Measurements from ENCODE around the gene NEUROD4. TPM values are rescaled to one million over a fixed set of nuclear protein-coding genes. Genes with fewer than 3 reads are reported as not detected.

The NEUROD4 gene
- total RNA-seq, 6 donors from 2014 or later, result not detected

DNA sequence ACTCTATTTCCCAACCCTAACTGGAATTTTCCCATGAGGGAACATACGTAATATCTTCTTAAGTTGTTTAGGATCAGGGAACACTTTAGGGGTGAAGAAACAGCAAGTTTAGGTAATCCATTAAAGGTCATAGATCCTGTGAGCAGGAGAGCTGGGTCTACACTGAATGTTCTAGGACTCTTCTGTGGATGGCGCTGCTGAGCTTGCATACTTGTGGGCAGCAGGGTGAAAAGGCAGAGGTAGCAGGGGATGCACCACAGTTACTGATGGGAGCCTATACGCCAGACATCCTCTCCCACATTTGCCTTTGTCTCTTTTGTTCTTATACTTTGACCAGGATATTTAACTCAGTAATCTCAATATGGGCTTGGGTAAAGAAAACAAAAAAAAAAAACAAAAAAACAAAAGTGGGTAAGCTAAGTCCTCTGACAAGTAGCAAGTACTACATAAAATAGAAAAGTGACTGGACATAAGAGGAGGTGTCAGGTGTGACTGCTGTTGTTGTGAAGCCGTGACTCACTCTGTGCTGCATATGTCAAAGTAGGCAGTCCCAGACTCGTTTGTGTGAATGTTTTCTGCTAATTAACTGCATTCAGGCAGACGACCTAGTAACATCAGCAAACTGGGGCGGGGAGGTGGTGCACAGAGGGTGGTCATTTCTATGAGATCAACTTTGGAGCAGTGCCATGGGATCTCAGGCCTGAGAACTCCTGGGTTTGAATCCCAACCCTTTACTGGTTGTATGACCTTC, 31.6 kb downstream of the NEUROD4 start:
- no peaks in the 10 kb centered on the region for H3K36me3 ChIP-seq
- TF ChIP-seq EP300 (IDR thresholded peaks at IDR 0.05), result no peak
- TF ChIP-seq POLR2AphosphoS5 (IDR thresholded peaks at IDR 0.05), result no peak
- TF ChIP-seq, protein P1, sequence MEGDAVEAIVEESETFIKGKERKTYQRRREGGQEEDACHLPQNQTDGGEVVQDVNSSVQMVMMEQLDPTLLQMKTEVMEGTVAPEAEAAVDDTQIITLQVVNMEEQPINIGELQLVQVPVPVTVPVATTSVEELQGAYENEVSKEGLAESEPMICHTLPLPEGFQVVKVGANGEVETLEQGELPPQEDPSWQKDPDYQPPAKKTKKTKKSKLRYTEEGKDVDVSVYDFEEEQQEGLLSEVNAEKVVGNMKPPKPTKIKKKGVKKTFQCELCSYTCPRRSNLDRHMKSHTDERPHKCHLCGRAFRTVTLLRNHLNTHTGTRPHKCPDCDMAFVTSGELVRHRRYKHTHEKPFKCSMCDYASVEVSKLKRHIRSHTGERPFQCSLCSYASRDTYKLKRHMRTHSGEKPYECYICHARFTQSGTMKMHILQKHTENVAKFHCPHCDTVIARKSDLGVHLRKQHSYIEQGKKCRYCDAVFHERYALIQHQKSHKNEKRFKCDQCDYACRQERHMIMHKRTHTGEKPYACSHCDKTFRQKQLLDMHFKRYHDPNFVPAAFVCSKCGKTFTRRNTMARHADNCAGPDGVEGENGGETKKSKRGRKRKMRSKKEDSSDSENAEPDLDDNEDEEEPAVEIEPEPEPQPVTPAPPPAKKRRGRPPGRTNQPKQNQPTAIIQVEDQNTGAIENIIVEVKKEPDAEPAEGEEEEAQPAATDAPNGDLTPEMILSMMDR (IDR thresholded peaks at IDR 0.05), result no peak
- no peak for TF ChIP-seq POLR2A (IDR thresholded peaks at IDR 0.05)
- no peaks in the 10 kb centered on the region for H3K4me1 ChIP-seq
- WGBS, 2 donors, result 66 to 67% methylated on average over 7 of the region's 7 CpGs
- DNase-seq, result no peak
- no peak overlapping the region for H3K4me3 ChIP-seq
- H3K27ac ChIP-seq, result no peak overlapping the region
- H3K9me3 ChIP-seq, result no peaks in the 10 kb centered on the region
- ATAC-seq (ENCODE audit: low FRiP score in 2 of 2), result no peak
- no peaks in the 10 kb centered on the region for H3K27me3 ChIP-seq

DNA sequence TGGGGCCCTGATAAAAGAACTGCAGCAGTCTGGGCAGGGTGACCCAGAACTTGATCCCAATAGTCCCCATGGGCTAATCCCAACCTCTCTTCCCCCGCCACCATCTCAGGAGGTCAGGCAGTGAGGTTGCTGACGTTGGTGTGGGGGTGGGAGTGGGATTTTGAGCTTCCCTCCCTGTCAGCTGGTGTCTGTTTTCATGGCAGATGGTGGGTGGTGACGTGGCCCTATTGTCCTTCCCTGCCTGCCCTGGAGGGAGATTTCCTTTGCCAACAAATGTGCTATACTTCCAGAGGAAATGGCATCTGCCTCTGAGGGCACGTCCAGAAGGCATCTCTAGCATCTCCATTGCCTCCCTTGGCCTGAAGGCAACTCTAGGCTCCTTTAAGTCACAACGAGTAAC, 37.7 kb downstream of the NEUROD4 start:
- ATAC-seq (ENCODE audit: low FRiP score in 2 of 2) (no peak), DNase-seq (no peak)
- WGBS, 2 donors, result 50 to 59% methylated on average over 5 of the region's 5 CpGs
- no peaks in the 10 kb centered on the region for H3K9me3 ChIP-seq
- TF ChIP-seq EP300 (IDR thresholded peaks at IDR 0.05), result no peak
- TF ChIP-seq POLR2AphosphoS5 (IDR thresholded peaks at IDR 0.05), result no peak
- TF ChIP-seq, protein P1 (IDR thresholded peaks at IDR 0.05), result no peak
- TF ChIP-seq POLR2A (IDR thresholded peaks at IDR 0.05), result no peak
- H3K36me3 ChIP-seq, result no peaks in the 10 kb centered on the region
- H3K27me3 ChIP-seq, result no peaks in the 10 kb centered on the region
- no peaks in the 10 kb centered on the region for H3K4me1 ChIP-seq
- no peak overlapping the region for H3K4me3 ChIP-seq
- no peak overlapping the region for H3K27ac ChIP-seq

DNA sequence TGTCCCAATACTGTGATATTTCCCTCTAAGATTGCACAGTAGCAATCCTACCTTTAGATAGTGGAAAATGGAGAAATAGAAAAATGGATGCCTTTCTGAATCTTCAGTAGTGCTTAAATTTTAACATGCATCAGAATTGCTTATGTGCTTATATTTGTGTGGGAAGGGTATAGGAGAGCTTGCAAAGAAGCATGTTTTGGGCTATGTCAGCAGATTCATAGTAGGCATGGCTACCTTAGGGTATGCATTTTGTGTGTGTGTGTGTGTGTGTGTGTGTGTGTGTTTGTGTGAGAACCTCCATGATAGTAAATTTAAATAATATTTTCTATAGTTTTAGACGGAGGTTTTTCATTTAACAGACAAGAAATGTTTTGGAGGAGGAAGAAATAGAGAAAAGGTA, 38.3 kb downstream of the NEUROD4 start:
- ATAC-seq (ENCODE audit: low FRiP score in 2 of 2) (no peak), DNase-seq (no peak)
- 86 to 94% methylated on average over 1 of the region's 1 CpG for WGBS, 2 donors
- no peaks in the 10 kb centered on the region for H3K9me3 ChIP-seq
- H3K27me3 ChIP-seq, result no peaks in the 10 kb centered on the region
- no peaks in the 10 kb centered on the region for H3K36me3 ChIP-seq
- no peak overlapping the region for H3K4me3 ChIP-seq
- no peaks in the 10 kb centered on the region for H3K4me1 ChIP-seq
- TF ChIP-seq EP300 (IDR thresholded peaks at IDR 0.05) (no peak), POLR2AphosphoS5 (IDR thresholded peaks at IDR 0.05) (no peak), POLR2A (IDR thresholded peaks at IDR 0.05) (no peak)
- TF ChIP-seq, protein P1 (IDR thresholded peaks at IDR 0.05), result no peak
- H3K27ac ChIP-seq, result no peak overlapping the region

DNA sequence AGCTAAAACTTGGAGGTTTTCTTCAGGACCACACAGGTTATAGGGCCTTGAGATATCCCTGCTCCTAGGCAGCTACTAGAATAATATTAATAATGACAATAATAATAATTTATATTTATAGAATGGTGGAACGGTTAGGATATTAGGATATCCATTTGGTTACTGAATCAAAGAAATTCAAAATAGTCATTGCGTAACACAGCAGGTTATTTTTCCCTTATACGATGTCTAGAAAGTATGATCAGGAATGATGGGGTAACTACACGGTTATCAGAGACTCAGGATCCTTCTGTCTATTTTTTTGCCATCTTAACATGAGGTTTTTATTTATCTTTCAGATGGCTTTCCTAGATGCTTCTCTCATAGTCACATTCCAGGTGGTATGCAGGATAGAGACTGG, 39.0 kb downstream of the NEUROD4 start:
- Histone ChIP-seq H3K9me3 (no peaks in the 10 kb centered on the region), H3K36me3 (no peaks in the 10 kb centered on the region), H3K27me3 (no peaks in the 10 kb centered on the region), H3K27ac (no peak overlapping the region), H3K4me1 (no peaks in the 10 kb centered on the region), H3K4me3 (no peak overlapping the region)
- ATAC-seq (ENCODE audit: low FRiP score in 2 of 2) (no peak), DNase-seq (no peak)
- TF ChIP-seq EP300 (IDR thresholded peaks at IDR 0.05), result no peak
- TF ChIP-seq POLR2AphosphoS5 (IDR thresholded peaks at IDR 0.05), result no peak
- TF ChIP-seq, protein P1 (IDR thresholded peaks at IDR 0.05), result no peak
- no peak for TF ChIP-seq POLR2A (IDR thresholded peaks at IDR 0.05)
- 89% methylated on average over 4 of the region's 4 CpGs for WGBS, 2 donors

DNA sequence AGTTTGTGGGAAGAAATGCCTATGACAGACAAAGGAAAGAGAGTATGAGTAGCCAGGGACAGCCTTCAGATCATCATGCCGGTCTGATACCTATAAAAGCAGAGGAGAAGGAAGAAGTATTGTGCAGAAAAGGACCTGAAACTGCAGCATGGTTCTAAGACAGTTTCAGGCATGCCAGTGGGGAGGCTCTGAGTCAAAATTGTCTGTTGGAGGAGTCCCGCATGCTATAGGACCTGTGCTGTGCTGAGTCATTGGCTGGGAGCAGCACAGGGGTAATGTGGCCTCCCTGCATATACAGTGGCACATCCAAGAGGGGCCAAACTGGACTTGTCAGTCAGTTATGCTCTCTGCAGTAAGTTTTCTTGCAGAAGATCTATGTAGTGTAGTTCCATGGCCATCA, 40.7 kb downstream of the NEUROD4 start:
- DNase-seq (no peak), ATAC-seq (ENCODE audit: low FRiP score in 2 of 2) (peak in 1 of 2 donors; percentile 31)
- TF ChIP-seq EP300 (IDR thresholded peaks at IDR 0.05), result no peak
- no peak for TF ChIP-seq POLR2A (IDR thresholded peaks at IDR 0.05)
- TF ChIP-seq, protein P1 (IDR thresholded peaks at IDR 0.05), result no peak
- TF ChIP-seq POLR2AphosphoS5 (IDR thresholded peaks at IDR 0.05), result no peak
- 81 to 82% methylated on average over 2 of the region's 2 CpGs for WGBS, 2 donors
- Histone ChIP-seq H3K36me3 (no peaks in the 10 kb centered on the region), H3K4me3 (no peak overlapping the region), H3K27ac (no peak overlapping the region), H3K4me1 (no peaks in the 10 kb centered on the region), H3K27me3 (no peaks in the 10 kb centered on the region), H3K9me3 (no peaks in the 10 kb centered on the region)

Data from upper lobe of left lung (tissue), 6 donors.